Stimulated activated CD4-positive, alpha-beta T cell treated with anti-CD3 and anti-CD28 coated beads, Interleukin-4, amount 100 ng/mL, for 48 hours (primary cell): ENCODE measurements around the gene STAMBPL1.
"Not testable (repeated sequence)": the region's sequence is repeated elsewhere in the genome, so short reads cannot be mapped to it uniquely, and the experiment has no call there.

Experiments used
- DNase-seq, 2 donors: peaks; one replicate each; pipeline ENCODE4 v3.0.0-alpha.2; 2020; ENCODE audit warnings: low read depth in 2 of 2

STAMBPL1 gene

GRCh38 chr10:88857831-88858230 is 22.2 kb upstream of the STAMBPL1 start:
- no peak for DNase-seq

GRCh38 chr10:88858491-88858890 is 21.6 kb upstream of the STAMBPL1 start:
- no peak for DNase-seq

GRCh38 chr10:88861036-88861435 is 19.0 kb upstream of the STAMBPL1 start:
- no peak for DNase-seq

- no peak for DNase-seq
Observed at GRCh38 chr10:88865281-88865876, 14.7 kb upstream of the STAMBPL1 start.

- no peak for DNase-seq
Observed at GRCh38 chr10:88866454-88866853, 13.6 kb upstream of the STAMBPL1 start.

- no peak for DNase-seq
Observed at GRCh38 chr10:88870089-88870488, 10.0 kb upstream of the STAMBPL1 start.

GRCh38 chr10:88873757-88874156 is 6.3 kb upstream of the STAMBPL1 start:
- DNase-seq: no peak

GRCh38 chr10:88874281-88874680 is 5.8 kb upstream of the STAMBPL1 start:
- DNase-seq: no peak

- no peak for DNase-seq
Observed at GRCh38 chr10:88875081-88875480, 5.0 kb upstream of the STAMBPL1 start.

- no peak for DNase-seq
Observed at GRCh38 chr10:88877298-88877697, 2.7 kb upstream of the STAMBPL1 start.

- DNase-seq: peak; percentile 58 to 67
Observed at GRCh38 chr10:88880282-88881076, 434 bp downstream of the STAMBPL1 start.

GRCh38 chr10:88881320-88881719 is 1.3 kb downstream of the STAMBPL1 start:
- DNase-seq: no peak

- no peak for DNase-seq
Observed at GRCh38 chr10:88881922-88882645, 2.0 kb downstream of the STAMBPL1 start.

- not testable (repeated sequence) for DNase-seq
Observed at GRCh38 chr10:88882646-88883447, 2.8 kb downstream of the STAMBPL1 start.

- no peak for DNase-seq
Observed at GRCh38 chr10:88883448-88883809, 3.4 kb downstream of the STAMBPL1 start.

- no peak for DNase-seq
Observed at GRCh38 chr10:88886557-88886956, 6.5 kb downstream of the STAMBPL1 start.

- no peak for DNase-seq
Observed at GRCh38 chr10:88888810-88889445, 8.9 kb downstream of the STAMBPL1 start.

GRCh38 chr10:88889559-88890337 is 9.7 kb downstream of the STAMBPL1 start:
- no peak for DNase-seq

GRCh38 chr10:88890681-88891381 is 10.8 kb downstream of the STAMBPL1 start:
- no peak for DNase-seq
